K562 (cell line): ENCODE results near the gene PIM3. TPM values are rescaled to one million over a fixed set of nuclear protein-coding genes. Genes with fewer than 3 reads are reported as not detected.

Source experiments
- CREB1 ChIP-seq, 2 experiments: sonication (generic) in 1 of 2; formaldehyde crosslinking in 1 of 2; IDR thresholded peaks; 2 replicates each; pipeline versions ENCODE4 v1.6.1 to v1.8.0; 2012 to 2022; ENCODE audit warnings: inconsistent platforms in 1 of 2, mild to moderate bottlenecking in 1 of 2, missing genetic modification reagents in 1 of 2, moderate library complexity in 1 of 2
- EP300 ChIP-seq: IDR thresholded peaks from 2 replicates; pipeline ENCODE4 v1.6.1; 2012; ENCODE audit warnings: low read length, improper control_type of control experiment
- HIVEP1 ChIP-seq: fragments of 250-450 bp; sonication (Bioruptor Pico); IDR thresholded peaks from 2 replicates; pipeline ENCODE4 v1.4.0; 2020; ENCODE audit warnings: mild to moderate bottlenecking
- KAT8 ChIP-seq: fragments of 450-650 bp; IDR thresholded peaks from 2 replicates; pipeline ENCODE4 v1.6.1; 2016; ENCODE audit warnings: low read depth, mild to moderate bottlenecking
- KLF16 ChIP-seq: IDR thresholded peaks from 2 replicates; pipeline ENCODE4 v1.6.1; 2016; ENCODE audit warnings: antibody characterized with exemption
- L3MBTL2 ChIP-seq: fragments of 450-650 bp; IDR thresholded peaks from 2 replicates; pipeline ENCODE4 v1.6.1; 2016; ENCODE audit warnings: mild to moderate bottlenecking, moderate library complexity
- MGA ChIP-seq: fragments of 450-650 bp; IDR thresholded peaks from 2 replicates; pipeline ENCODE4 v1.6.1; 2016; ENCODE audit warnings: mild to moderate bottlenecking, moderate library complexity
- ZNF644 ChIP-seq: fragments of 200-800 bp; sonication (Bioruptor generic); IDR thresholded peaks from 2 replicates; pipeline ENCODE4 v1.6.1; 2016; ENCODE audit warnings: low read depth, missing genetic modification characterization, missing compliant biosample characterization
- ZNF785 ChIP-seq: fragments of 250-450 bp; sonication (Bioruptor Pico); IDR thresholded peaks from 2 replicates; pipeline ENCODE4 v1.4.0; 2020; ENCODE audit warnings: mild to moderate bottlenecking
- polyA plus RNA-seq, 8 experiments: library from polyadenylated mRNA; depleted of rRNA in 4 of 8; stranded (reverse) in 5 of 8; unstranded in 3 of 8; fragments of >200 nt; fragmentation: Nextera tagmentation in 2 of 8; fragmentation: Illumina TruSeq in 1 of 8; extraction: Ambion mirVana in 2 of 8; extraction: Trizol in 1 of 8; gene quantifications; 2 replicates each; pipeline versions ENCODE4 v1.2.1 to v1.2.3, GENCODE V29; 2011 to 2014; ENCODE audit warnings: inconsistent platforms in 1 of 8, missing spikeins in 1 of 8
- total RNA-seq, 7 experiments: library from RNA; depleted of rRNA in 6 of 7; stranded (reverse); fragments of >200 nt in 6 of 7; fragmentation: Illumina TruSeq in 2 of 7; extraction: Trizol in 2 of 7; gene quantifications; 2 replicates each; pipeline versions ENCODE4 v1.2.1 to v1.2.3, GENCODE V29; 2011 to 2021; ENCODE audit warnings: low replicate concordance in 1 of 7

PIM3 gene
- total and polyA plus RNA-seq, 9 of the 15 experiments (the other 6 are each of a cell fraction or from before 2014, with no cell fraction given): 0.24 to 40.5 (median 5.3) TPM

- TF ChIP-seq MGA (peak; percentile 9; the same call in 1 of the 2 replicates), HIVEP1 (CRISPR knock-in tag) (no peak), CREB1 (IDR thresholded peaks at IDR 0.05) (no peak), CREB1 (CRISPR knock-in tag; IDR thresholded peaks at IDR 0.05) (0 out of 2 replicates have a peak, but pooled peaks have one; percentile 23), KAT8 (no peak), EP300 (no peak), ZNF644 (tag) (no peak), KLF16 (no peak), ZNF785 (no peak), L3MBTL2 (peak; percentile 76; the same call in 1 of the 2 replicates)
Observed at GRCh38 chr22:49999946-50000586, 39.5 kb downstream of the PIM3 start (continued).
